AG09309 (cell line): ENCODE data around the gene PDRG1.

Experiments used
- DNase-seq: peaks from one replicate; pipeline ENCODE4 v3.0.0-alpha.2; 2010; ENCODE audit warnings: low read depth
- H3K4me3 ChIP-seq: 2 replicates; pipeline ENCODE4 v1.5.1; 2011; ENCODE audit warnings: mild to moderate bottlenecking, low read depth, low read length, moderate library complexity; ENCODE audit not compliant: control insufficient read depth
- CTCF ChIP-seq: IDR thresholded peaks from 2 replicates; pipeline ENCODE4 v1.5.1; 2011; ENCODE audit warnings: mild to moderate bottlenecking, low read depth, low read length, inconsistent platforms; ENCODE audit not compliant: insufficient read depth, control insufficient read depth; ENCODE audit errors: missing control alignments

The PDRG1 gene

GRCh38 chr20:31953556-31954148 is 1.8 kb upstream of the PDRG1 start:
- no peak for TF ChIP-seq CTCF
- no peak for DNase-seq
- no peak overlapping the region for H3K4me3 ChIP-seq

GRCh38 chr20:31951203-31951529 is 680 bp downstream of the PDRG1 start:
- TF ChIP-seq CTCF: no peak
- H3K4me3 ChIP-seq: peak overlapping the region; percentile 97
- DNase-seq: no peak

- DNase-seq: no peak
- no peak for TF ChIP-seq CTCF
- H3K4me3 ChIP-seq: no peak overlapping the region
Measured at GRCh38 chr20:31949877-31950646, 1.8 kb downstream of the PDRG1 start.

GRCh38 chr20:31948008-31948407 is 3.8 kb downstream of the PDRG1 start:
- no peak for TF ChIP-seq CTCF
- no peak for DNase-seq
- no peak overlapping the region for H3K4me3 ChIP-seq

GRCh38 chr20:31945785-31946184 is 6.1 kb downstream of the PDRG1 start:
- H3K4me3 ChIP-seq: no peak overlapping the region
- no peak for TF ChIP-seq CTCF
- no peak for DNase-seq

GRCh38 chr20:31945319-31945718 is 6.5 kb downstream of the PDRG1 start:
- H3K4me3 ChIP-seq: no peak overlapping the region
- no peak for DNase-seq
- TF ChIP-seq CTCF: no peak
